C4-2B (cell line): Measurements from ENCODE around the gene GNB1.

ENCODE experiments used
- H3K27ac ChIP-seq: fragments of 450-650 bp; 2 replicates; pipeline ENCODE4 v1.5.1; 2017
- ZFX ChIP-seq: fragments of 450-650 bp; IDR thresholded peaks from 2 replicates; pipeline ENCODE4 v1.6.1; 2017
- TF ChIP-seq, protein P1 (sequence below): fragments of 450-650 bp; conservative IDR thresholded peaks from 2 replicates; pipeline ENCODE4 v1.5.1; 2017; ENCODE audit warnings: mild to moderate bottlenecking

The GNB1 gene

DNA sequence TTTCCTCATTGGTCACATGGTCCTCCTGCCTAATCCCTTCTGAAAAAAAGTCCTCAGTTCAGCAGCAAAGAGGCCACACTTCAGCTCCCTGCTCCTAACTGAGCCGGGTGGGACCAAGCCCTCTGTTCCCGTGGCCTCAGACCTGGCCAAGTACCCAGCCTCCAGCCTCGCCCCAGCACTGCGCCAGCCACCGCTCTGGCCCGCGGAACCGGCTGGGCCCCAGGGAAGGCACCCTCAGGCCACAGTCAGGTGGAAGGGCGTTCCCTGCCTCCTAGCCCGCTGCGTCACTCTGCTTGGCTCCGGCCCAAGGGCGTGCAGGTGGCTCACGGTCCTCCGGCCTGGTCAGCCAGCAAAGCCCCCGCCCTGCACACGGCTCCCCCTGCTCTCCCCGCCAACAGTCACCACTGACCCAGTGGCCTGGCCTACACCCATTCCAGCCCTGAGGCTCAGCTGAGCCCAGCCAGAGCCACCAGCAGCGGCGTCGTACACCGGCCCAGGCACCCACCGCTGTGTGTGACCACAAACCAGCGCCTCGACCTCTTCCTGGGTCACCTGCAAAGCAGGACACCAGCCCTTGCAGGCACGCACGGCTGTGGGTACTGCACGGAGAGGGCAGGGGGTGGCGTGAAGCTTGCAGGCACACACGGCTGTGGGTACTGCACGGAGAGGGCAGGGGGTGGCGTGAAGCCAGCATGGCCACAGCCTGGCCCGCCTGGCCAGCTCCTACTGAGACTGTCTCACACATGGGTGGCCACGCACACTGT lies 132.0 kb downstream of the GNB1 start:
- peak overlapping the region; percentile 96 for H3K27ac ChIP-seq

DNA sequence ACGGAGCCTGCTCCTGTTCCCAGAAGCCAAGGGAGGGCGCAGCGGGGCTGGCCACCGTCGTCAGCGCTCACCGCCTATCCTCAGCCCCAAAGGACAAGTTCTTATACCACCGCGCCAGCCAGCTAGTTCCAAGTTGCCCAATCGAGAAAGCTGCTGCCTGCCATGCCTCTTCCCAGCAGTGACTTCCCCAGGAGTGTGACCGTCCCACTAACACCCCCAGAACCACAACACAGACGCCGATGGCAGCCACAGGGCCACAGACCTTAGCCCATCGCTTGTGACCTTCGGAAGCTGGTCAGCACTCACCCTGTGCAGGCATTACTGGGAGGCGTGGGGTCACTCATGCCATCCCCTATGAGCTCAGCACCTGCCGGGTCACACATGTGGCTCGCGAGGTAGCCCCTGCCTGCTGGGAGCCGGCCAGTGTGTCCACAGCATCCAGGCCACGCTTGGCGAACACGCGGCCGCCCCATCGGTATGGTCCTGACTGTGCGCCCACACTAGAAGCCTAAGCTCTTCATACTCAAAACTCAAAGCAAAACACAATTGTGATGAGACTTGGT lies 132.7 kb downstream of the GNB1 start:
- H3K27ac ChIP-seq: peak overlapping the region; percentile 96
- TF ChIP-seq, protein P1, sequence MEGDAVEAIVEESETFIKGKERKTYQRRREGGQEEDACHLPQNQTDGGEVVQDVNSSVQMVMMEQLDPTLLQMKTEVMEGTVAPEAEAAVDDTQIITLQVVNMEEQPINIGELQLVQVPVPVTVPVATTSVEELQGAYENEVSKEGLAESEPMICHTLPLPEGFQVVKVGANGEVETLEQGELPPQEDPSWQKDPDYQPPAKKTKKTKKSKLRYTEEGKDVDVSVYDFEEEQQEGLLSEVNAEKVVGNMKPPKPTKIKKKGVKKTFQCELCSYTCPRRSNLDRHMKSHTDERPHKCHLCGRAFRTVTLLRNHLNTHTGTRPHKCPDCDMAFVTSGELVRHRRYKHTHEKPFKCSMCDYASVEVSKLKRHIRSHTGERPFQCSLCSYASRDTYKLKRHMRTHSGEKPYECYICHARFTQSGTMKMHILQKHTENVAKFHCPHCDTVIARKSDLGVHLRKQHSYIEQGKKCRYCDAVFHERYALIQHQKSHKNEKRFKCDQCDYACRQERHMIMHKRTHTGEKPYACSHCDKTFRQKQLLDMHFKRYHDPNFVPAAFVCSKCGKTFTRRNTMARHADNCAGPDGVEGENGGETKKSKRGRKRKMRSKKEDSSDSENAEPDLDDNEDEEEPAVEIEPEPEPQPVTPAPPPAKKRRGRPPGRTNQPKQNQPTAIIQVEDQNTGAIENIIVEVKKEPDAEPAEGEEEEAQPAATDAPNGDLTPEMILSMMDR: no peak
- TF ChIP-seq ZFX: no peak

More for the DNA sequence above, 132.0 kb downstream of the GNB1 start:
- TF ChIP-seq ZFX: peak; percentile 55; the same call in 1 of the 2 replicates
- TF ChIP-seq, protein P1: no peak

DNA sequence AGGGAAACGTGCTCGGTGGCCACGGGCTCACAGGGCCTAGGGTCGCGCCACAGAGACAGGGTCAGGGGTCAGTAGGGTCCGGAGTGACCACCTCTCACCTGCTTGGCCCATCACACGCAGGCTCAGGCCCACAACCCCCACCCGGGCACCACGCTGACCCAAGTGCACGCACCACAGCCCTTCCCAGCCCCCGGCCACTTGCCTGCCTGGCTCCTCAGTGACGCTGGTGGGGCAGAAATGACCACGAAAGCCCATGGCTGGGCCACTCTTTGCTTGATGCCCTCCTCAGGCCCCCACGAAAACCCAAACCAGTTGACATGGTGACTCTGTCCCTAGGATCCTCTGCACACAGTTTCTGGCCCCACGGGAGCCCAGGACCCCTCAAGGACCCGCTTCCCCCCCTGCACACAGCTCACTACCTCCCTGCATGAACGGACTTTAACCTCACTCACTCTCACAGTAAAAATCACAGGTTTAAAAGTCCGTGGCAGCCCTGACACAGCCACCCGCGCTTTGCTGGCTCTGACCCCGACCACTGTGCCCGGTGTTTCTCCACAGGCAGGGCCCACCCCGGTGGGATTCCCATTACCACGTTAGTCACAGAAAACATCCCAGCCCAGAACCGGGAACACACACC lies 133.3 kb downstream of the GNB1 start:
- no peak for TF ChIP-seq ZFX
- TF ChIP-seq, protein P1: no peak
- H3K27ac ChIP-seq: peak overlapping the region; percentile 96

DNA sequence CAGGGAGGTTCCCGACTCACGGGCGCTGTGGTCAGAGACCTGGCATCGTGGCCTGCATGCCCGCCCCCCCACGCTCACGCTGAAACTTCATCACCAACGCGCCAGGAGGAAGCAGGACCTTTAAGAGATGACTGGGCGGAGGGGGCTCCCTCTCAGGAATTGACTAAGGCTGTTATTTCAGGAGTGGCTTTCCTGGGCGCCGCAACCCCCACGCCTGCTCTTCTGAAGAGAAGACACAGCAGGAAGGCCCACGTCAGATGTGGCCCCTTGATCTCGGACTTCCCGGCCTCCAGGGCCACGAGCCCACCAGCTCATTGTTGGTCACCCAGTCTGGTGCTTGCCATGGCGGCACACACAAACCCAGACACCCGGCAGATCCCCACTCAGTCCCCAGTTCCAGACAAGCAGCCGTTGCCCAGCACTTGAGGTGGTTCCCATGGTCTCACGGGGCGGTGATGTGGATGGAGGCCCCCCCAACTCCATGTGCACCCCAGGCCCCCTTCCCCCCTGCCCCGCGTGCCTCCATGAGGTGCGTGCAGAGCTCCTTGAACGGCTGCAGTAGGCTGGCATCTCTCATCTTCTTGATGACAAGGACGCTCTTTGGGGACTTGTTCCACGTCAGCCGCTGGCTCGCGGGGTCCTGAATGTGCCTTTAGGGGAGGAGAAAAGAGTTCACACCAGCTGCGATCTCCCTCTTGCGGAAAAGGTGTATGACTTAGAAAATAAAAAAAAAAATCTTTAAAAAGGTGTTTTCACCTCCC lies 134.0 kb downstream of the GNB1 start:
- H3K27ac ChIP-seq: peak overlapping the region; percentile 96; the same call in 1 of the 2 replicates
- TF ChIP-seq ZFX: no peak
- TF ChIP-seq, protein P1: no peak

DNA sequence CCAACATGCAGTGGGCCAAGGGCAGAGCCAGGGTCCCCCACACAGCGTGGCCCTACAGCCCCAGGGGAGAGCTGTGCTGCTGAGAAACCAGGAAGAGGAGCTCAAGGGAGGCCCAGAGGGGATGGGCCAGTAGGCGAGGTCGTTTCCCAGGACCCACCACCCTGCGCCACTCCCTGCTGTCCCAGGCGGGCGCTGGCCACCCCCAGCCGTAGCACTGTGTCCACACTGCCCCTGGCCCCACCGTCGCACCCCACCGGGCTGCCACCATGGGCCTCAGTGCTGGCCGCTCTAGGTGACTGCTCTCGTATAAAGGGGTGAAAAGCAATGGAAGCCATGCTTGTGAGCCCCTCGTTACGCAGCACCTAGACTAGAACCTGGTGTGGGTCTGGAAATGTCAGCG lies 135.0 kb downstream of the GNB1 start:
- TF ChIP-seq, protein P1: no peak
- TF ChIP-seq ZFX: no peak
- no peak overlapping the region for H3K27ac ChIP-seq

DNA sequence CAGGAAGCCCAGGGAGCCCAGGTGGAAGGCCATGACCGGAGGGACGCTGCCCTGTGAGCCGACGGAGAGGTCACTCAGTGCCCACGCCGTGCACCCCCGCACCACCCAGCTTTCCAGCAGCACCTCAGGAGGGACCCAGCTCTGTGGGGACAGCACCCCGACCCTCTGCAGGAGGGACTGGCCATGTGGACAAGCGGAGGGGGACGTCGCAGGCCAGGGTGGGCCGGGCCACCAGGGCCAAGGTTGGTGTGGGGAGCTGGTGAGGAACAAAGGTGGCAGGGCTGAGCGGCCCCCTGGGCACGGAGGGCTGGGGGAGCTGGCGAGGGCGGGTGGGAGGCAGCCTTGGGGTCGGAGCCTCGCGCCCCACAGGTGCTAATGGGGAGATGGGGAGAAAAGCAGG lies 135.5 kb downstream of the GNB1 start:
- H3K27ac ChIP-seq: no peak overlapping the region
- TF ChIP-seq, protein P1: no peak
- TF ChIP-seq ZFX: no peak
